GM21723 (cell line): ENCODE results near the gene BCL11B.

ENCODE experiments used
- ATAC-seq: cut with Tn5 transposase; IDR thresholded peaks from one replicate; pipeline ENCODE4 v1.9.1; 2021; ENCODE audit warnings: mild to moderate bottlenecking, moderate library complexity; ENCODE audit not compliant: unreplicated experiment

Gene BCL11B

DNA sequence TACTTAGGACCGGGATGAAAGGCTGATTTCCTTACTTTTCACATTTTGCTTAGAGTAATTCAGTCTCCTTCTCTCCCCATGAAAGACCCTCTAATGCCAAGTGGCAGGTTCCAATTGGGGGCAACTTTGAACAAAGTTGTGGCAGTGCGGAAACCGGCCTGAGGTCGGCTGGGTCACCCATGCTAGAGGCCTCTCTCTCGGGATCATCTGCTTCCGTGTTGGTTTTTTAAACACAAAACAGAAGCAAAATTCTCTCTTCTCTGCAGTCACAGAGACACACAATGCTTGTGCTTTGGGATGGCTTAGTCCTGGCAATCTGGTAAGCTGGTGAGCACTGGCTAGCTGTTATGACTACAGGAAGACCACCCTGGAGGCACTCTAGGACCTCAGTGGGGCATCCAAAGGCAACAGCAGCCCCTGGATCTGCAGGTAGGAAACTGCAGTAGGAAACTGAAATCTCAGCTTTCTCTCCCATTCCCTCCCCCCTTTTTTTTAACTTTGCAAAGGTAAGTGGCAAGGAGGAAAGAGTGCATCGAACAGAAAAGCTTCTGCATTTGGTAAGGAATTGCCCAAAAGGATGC, 102.1 kb downstream of the BCL11B start:
- ATAC-seq = no peak

DNA sequence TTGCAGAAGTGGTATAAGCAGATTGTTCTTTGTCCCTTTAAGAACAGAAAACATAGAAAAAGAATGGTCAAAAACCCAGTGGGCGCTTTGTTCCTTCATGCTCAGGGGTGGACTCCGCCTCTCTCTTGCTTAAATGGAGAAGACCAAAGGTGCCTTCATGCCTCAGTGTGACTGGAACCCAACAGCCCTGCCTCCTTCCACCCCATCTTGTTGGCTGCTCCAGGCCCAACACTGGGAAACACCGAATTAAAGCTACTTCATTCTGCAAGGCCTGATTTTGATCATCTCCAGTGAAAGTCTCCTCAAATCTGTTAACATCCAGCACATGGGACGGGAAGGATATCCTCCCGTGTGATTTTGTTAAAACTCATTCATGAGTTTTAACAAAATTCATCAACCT, 103.7 kb downstream of the BCL11B start:
- ATAC-seq = no peak

DNA sequence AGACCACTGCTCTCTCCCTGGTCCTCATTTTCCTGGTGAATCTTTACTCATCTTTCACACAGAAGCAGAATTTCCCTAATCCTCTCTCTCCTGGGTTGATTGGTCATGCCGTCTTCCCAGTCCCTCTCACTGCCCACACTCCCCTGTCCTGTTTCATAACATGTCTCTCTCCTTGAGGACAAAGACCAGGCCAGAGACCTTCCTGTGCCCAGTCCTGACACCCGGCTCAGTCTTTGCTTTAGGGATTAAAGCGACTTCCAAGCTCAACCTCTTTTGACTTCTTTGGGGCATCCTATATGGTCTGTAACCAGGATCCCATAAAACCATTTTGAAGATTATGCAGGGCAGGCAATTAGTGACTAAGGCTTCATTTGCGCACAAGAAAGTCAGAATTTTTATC, 105.5 kb downstream of the BCL11B start:
- no peak for ATAC-seq

DNA sequence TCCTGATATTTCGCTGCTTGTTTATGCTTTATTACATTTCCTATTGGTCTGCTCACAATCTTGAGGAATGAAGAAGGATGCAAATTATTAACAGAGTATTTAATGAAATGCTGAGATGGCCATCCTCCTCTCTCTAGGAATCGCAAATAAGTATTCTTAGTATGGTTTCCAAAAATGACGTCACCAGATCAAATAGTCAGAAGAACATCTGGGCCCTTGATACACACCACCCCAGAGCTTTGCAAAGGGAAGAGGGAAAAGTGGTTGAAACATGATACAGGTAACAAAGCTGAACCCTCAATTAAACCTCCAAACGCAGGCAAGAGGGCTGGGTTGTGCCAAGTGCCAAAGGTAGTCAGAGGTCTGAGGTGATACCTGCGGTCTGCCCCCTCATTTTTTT, 107.3 kb downstream of the BCL11B start:
- no peak for ATAC-seq

DNA sequence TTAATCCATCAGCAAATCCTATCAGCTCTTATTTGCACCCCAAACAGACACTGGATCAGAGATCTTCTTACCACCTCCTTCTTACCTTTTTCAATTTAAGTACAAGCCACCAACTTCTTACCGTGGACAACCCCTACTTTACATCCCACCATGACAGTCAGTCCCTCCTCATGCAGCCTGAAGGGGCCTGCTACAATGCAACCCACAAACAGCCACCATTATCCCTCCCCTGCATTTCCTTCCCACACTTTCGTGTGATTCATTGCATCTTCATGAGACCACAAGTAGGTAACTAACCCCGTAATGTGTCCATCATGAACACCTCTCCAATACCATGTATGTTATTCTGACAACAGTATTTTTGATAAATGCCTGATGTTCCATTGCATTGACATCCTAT, 108.6 kb downstream of the BCL11B start:
- no peak for ATAC-seq

DNA sequence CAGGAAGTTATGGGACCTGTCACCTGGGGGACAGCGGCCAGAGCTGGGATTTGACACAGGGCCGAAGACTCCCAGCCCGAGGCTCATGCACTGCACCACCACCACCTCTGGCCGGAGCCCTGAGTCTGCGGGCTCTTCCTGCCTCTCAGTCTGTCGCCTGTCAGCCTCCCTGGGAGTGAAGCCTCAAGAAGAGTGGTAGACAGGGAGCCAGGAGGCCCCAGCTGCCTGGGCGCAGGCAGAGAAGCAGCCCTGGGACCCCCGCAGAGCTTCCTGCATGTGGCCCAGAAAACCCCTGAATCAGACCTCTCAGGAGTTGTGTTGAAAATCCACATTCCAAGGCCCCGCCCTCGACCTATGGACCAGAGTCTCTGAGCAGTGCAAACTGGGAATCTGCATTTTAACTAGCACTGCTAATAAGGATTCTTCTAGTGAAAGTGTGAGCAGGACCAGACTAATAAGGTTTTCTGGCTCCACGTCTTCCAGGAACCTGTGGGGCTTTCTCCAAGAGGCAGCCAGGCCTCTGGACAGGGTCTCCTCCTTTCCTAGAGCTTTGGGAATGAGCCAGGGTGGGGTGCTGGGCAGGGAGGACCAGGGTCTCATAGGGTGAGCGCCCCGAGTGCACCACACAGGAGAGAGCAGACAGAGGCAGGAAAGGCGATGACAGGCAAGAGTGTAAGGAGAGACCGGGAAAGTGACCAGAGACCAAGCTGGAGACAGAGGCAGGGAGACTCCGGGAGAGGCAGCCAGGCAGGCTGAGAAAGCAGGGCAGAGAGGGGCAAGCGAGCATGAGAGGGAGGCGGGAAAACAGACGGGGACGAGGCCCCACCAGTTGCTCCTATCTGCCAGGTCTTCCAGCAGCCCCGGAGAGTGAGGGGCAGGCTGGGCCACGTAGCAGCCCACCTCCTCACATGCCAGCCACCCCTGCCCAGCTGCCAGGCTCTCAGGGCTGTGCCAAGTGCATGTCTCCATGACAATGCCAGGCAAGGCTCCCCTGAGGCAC, 112.4 kb downstream of the BCL11B start:
- ATAC-seq = no peak

DNA sequence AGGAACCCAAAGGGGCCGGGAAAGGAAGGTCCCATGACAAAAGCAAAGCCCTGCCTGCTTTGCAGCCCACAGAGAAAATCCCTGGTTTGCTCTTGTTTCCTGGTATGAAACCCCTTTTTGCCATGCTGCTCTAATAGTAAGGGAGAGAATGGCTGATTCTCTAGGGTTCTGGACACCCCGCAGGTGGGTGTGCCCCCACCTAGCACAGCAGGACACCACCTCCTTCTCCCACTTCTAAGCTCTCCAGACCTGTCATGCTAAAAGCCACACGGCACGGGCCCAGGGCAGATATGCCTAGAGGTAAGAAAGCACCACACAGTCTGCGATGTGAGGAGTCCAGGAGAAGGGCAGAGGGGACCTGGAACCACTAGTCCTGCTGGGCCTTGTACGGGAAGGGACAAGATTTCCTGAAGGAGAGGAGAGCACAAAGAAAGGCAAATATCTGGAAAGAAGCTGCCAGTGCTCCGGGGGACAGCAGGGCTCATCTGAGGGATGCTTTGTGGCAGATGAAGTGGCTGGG, 113.3 kb downstream of the BCL11B start:
- ATAC-seq = no peak

DNA sequence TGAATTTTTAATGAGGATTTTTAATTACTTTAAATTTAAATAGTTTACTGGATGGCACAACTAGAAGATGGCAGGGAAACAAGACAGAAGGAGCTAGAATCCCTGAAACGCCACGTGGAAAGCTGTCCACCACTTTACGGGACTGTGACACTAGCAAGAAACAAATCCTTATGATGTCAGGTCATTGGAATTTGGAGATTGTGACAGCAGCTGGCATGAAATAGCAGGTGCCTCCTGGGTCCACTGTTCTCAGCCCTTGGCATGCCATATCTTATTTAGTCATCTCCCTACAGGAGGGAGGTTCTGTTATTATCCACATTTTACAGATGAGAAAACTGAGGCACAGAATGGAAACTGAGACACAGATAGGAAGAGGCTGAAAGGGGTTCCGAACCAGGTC, 113.8 kb downstream of the BCL11B start:
- ATAC-seq = no peak

DNA sequence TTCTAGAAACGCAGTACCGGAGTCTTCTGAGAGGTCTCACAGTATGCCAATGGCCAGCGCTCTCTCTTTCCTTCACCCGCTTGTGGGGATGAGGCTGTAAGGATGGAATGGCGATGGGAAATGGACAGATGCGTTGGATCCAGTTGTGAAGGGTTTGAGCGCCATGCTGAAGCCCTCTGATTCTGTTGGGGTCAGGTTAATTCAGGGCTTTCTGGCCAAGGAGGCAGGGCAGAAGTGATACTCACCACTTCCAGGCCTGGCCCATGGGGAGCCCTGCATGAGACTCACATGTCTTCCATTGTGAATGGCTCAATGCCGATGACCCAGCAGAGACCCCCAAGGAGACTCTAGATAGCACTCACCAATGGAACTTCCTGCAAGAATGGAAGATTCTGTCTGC, 114.3 kb downstream of the BCL11B start:
- no peak for ATAC-seq

DNA sequence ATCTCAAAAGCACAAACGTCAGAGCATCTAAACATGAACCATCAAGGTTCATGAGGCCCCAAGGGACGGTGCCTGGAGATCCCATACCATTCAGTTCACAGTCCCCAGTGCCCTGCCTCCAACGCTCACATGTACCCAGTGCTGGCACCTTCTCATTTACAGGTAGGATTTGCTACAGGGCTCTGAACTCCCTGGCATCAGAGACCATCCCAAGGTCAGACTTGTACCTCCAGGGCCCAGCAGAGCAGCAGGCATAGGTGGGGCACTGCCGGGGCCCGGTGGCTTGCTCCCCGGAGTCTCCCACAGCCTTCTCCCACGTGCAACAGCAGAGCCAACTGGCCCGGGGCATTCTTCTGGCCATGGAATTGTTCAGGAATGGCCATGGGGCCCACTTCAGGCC, 114.8 kb downstream of the BCL11B start:
- no peak for ATAC-seq

DNA sequence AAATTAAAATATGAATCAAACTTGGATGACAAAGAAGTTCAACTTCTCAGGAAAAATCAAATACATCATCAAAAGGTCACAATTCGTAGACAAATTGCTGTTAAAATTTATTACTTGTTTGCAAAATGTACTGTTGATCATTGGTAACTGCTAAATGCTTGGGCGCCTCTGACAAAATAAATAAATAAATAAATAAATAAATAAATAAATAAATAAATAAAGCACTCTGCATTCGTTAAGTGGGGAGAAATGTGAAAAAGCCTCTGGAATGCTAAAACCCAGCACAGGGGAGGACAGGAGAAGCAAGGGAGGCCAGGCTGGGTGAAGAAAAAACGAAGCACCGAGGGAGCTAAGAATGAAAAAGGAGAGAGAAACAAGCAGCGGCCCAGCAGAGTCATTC, 115.2 kb downstream of the BCL11B start:
- no peak for ATAC-seq

DNA sequence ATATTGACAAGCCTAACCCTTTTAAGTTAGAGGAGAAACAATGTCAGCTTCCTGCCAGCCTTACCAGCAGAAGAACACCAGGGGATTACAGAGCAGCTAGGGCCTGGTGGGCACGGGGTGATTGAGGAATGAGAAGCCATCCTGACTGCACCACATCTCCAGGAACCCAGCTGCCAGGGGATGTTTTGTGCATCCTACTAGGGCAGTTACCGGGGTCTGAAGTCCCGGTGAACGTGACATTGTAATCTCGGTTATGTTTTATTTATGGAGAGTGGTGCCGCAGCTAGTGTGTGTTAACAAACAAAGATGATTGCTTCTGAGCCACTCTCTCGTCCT, 115.9 kb downstream of the BCL11B start:
- no peak for ATAC-seq

DNA sequence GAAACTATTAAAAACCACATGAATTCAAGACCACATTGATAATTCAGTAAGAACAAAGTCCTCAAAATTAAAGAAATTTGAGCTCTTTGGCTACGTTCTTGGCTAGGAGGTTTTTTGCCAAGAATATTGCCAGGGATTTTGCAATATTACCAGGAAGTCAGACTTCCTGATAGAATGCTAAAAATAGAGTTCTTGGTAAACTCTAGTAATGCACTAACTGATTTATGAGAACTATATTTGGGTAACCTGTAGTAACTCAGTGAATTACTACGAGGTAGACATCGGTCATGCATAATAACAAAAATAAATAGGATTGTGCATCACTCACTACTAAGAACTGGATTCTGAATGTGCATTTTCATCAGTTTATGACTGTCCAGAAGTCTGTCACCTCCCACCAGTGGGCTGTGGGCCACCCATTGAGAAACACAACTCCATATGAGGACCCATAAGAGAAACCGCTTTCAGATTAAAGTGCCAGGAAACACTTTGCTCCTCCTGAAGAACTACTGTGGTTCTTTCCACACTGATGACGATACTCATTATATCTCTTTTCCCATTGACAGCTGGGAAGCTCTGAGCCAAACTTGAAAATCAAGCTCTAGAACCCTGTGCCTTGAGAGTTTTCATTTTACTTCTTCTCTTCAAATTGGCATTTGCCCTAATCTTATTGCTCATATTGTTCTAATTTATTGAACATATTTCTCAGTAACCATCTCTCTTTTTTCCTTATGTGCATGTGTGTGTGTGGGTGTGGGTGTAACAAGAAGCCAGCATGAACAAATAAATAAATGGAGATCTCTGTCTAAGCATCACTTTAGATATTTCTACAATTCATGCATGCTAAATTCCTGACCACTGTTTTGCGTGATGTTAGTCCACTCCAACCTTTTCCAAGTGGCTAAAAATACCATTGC, 116.6 kb downstream of the BCL11B start:
- no peak for ATAC-seq

DNA sequence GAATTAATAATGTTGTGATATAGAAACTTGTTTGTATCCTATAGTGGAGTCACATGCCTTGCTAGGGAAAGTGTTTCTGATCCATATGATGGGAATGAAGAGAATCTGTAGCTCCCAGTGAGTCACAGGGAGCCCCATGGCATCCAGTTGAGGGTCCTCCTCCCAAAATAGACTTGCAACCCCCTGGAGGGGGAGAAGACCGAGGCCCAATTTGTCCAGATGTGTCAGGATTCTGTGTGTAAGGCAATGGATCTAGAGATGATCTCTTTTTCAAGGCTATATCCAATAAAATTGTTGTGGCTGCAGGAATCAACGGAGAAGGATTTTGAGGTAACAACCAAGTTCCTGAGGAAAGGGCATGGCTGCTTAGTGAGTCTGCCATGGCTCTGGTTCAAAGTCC, 121.8 kb downstream of the BCL11B start:
- no peak for ATAC-seq

DNA sequence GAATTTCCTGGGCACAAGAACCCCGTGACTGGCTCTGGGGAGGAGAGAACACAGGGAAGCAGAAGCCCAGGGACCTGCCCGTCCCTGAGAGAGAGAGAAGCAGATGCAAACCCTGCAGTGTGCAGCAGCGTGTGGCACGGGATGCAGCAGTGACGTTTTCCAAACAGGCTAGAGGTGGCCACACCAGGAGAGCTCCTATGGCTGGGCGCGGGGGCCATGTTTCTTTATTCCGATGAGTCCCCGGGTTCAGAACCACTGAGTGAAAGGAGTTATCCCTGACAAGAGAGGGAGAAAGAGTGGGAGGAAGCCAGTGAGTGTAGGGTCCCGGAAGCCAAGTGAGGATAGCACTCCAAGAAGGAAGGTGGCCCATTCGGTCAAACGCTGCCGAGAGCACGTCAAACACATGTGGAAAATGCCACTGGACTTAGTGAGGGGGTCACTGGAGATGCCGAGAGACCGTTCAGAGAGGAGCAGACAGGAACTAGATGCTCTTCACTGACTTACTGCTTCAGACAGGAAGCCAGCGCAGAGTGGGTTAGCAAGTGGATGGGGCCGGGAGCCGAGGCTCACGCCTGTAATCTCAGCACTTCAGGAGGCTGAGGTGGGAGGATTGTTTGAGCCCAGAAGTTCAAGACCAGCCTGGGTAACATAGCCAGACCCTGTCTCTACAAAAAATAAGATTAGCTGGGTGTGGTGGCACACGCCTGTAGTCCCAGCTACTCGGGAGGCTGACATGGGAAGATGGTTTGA, 123.0 kb downstream of the BCL11B start:
- ATAC-seq = no peak

DNA sequence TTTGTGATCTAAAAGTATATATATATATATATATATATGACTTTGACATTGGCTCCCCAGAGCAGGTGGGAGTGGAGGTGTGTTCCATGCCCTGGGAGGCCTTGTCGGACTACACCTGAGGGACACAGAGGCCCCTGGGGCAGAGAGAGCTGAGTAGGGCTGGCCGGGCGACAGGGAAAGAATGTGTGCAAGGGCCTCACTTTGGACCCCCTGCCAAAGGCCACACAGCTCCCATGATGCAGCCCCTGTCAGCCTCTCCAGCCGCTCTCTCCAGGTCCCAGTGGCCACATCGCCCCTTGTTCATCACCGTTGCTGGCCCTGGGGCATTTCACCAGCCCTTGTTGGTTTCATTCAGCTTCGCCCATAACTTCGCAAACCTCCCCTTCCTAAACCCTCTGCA, 123.9 kb downstream of the BCL11B start:
- no peak for ATAC-seq

DNA sequence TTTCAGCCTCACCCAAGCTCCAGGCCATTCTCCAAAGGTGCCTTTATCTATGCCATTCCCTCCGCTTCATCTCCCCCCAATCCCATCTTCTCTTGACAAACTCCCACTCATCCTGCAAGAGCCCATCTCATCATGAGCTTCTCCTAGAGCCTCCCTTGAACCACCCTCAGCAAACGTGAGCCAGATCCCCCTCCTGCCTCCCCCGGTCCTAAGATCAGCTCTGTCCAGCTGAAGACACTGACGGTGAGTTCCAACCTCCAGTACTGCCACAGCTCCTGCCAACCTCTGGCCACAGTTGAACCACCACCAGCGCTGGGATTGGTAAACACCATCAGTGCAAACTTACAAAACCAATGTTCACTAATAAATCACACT, 124.6 kb downstream of the BCL11B start:
- no peak for ATAC-seq

DNA sequence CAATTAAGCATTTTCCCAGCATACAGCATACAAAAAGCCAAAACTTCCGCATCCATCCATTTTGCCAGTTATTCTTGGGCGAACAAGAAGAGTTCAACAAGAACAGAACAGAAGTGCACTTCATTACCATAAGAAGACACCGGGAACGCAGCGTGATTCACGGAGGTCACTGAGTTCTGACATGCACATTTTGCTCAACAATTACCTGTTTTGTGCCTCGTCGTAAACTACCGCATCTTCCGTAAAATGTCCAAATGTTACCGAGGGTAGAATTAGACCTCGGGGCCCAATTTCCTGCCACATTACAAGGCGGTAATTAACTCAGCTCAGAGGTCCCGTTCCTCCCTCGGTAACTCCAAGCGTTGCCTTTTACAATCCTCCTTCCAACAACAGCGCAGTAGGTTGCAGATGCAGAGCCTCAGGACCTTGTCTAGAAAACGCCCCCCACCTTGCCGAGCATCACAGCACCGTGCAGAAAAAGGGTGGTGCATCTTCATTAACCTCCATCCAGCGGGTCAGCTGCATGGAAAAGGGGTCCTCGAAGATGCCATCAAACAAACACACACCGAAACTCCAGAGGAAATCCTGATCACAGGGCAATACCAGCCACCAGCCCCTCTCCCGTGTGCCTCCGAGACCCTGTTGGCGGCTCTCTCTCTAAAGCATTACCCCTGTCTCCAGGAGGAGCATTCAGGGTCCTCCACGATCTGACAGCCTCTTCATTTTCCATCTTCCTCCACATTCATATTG, 125.2 kb downstream of the BCL11B start:
- ATAC-seq = no peak

DNA sequence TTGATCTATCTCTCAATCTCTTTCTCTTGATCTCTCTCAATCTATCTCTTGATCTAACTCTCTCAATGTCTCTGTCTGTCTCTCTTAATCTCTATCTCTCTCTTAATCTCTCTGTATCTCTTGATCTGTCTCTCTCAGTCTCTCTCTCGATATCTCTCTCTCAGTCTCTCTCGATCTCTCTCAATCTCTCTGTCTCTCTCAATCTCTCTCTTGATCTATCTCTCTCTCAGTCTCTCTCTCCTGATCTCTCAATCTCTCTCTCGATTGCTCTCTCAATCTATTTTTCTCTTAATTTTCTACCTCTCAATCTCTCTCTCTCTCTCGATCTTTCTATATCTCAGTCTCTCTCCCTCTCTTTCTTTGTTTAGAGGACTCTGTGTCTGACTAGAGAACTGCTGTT, 126.7 kb downstream of the BCL11B start:
- no peak for ATAC-seq

DNA sequence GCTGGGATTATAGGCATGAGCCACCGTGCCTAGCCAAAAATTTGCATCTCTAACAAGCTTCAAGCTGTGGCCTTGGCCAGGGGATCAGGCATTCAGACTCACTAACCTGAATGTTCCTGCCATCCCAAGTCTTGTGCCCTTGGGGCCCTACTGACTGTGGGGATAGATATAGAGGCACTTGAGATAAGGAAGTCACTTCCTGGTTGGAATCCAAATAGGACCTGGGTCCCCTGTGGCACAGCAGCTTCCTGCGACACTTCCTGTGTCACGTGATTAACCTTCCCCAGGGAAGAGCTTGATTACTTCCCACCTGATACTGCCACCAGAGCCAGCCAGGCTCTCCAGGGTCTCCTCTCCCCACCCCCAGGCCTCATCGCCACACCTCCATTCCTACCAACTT, 128.2 kb downstream of the BCL11B start:
- no peak for ATAC-seq
